DOHH2 (cell line): ENCODE data around the gene FOXN4.

Experiments used
- H3F3A ChIP-seq: fragments of 200-600 bp; sonication (generic), shearing (Covaris generic); 2 replicates; pipeline ENCODE4 v1.6.0; 2016; ENCODE audit warnings: antibody characterized with exemption, mild to moderate bottlenecking; ENCODE audit not compliant: control insufficient read depth, insufficient read depth
- H3K27ac ChIP-seq: fragments of 200-600 bp; sonication (generic); 2 replicates; pipeline ENCODE4 v1.5.1; 2014; ENCODE audit warnings: low read depth, mild to moderate bottlenecking, low read length, moderate library complexity
- H3K27me3 ChIP-seq: fragments of 200-600 bp; sonication (generic); 2 replicates; pipeline ENCODE4 v1.6.1; 2014; ENCODE audit warnings: mild to moderate bottlenecking, low read length, mixed read lengths; ENCODE audit not compliant: control insufficient read depth
- H3K36me3 ChIP-seq: fragments of 200-600 bp; sonication (generic); 2 replicates; pipeline ENCODE4 v1.6.1; 2014; ENCODE audit warnings: mild to moderate bottlenecking, low read length, moderate library complexity, mixed read lengths; ENCODE audit not compliant: control insufficient read depth
- H3K4me1 ChIP-seq: fragments of 200-600 bp; sonication (generic); 2 replicates; pipeline ENCODE4 v1.6.1; 2014; ENCODE audit warnings: mild to moderate bottlenecking, low read length, mixed read lengths; ENCODE audit not compliant: control insufficient read depth
- H3K4me2 ChIP-seq: fragments of 200-600 bp; sonication (generic); 2 replicates; pipeline ENCODE4 v1.6.0; 2014; ENCODE audit warnings: mild to moderate bottlenecking, low read length, moderate library complexity
- H3K4me3 ChIP-seq: fragments of 200-600 bp; sonication (generic); 2 replicates; pipeline ENCODE4 v1.5.1; 2014; ENCODE audit warnings: mild to moderate bottlenecking, low read length, mixed read lengths
- H3K79me2 ChIP-seq: fragments of 200-600 bp; sonication (generic); 2 replicates; pipeline ENCODE4 v1.6.1; 2014; ENCODE audit warnings: mild to moderate bottlenecking, low read length, mixed read lengths; ENCODE audit not compliant: control insufficient read depth
- H3K9me2 ChIP-seq: fragments of 200-600 bp; sonication (generic); replicated peaks from 2 replicates; pipeline ENCODE4 v1.6.1; 2014; ENCODE audit warnings: mild to moderate bottlenecking, low read length, mixed read lengths; ENCODE audit not compliant: control insufficient read depth
- H3K9me3 ChIP-seq: fragments of 200-600 bp; sonication (generic); 2 replicates; pipeline ENCODE4 v1.6.1; 2014; ENCODE audit warnings: antibody characterized with exemption, low read length, mixed read lengths; ENCODE audit not compliant: control insufficient read depth, insufficient read depth
- H4K20me1 ChIP-seq: fragments of 200-600 bp; sonication (generic); 2 replicates; pipeline ENCODE4 v1.6.0; 2014; ENCODE audit warnings: low read depth, mild to moderate bottlenecking, antibody characterized with exemption, low read length, moderate library complexity; ENCODE audit not compliant: control insufficient read depth, insufficient read depth
- CTCF ChIP-seq: fragments of 200-600 bp; sonication (generic); IDR thresholded peaks from one replicate; pipeline ENCODE4 v1.5.1; 2014; ENCODE audit warnings: antibody characterized with exemption, mild to moderate bottlenecking, low read depth, low read length; ENCODE audit not compliant: poor library complexity, severe bottlenecking
- EZH2phosphoT487 ChIP-seq: fragments of 200-600 bp; sonication (generic); IDR thresholded peaks from 2 replicates; pipeline ENCODE4 v1.6.1; 2017; ENCODE audit warnings: borderline replicate concordance, mild to moderate bottlenecking, antibody characterized with exemption, low read length, moderate library complexity, mixed read lengths

The FOXN4 gene

DNA sequence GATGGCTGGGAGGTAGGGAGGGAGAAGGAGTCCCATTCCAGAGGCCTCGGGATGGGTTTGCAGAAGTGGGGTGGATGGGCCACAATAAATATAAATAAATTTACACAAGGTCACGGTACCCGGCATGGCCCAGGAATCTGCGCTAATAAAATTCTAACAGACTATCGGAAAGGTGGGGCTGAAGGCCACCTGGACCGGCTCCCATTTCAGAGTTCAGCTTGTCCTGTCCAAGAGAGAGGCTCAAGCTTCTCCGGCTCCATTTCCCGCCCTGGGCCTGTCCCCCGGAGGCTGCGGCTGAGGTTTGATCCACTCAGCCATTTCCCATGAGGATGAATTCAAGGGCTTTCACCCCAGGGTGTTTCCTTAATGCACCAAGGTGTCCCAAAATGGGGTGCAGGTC, 30.2 kb downstream of the FOXN4 start:
- Histone ChIP-seq H3K27ac (no peak overlapping the region), H3F3A (no peaks in the 10 kb centered on the region), H4K20me1 (no peaks in the 10 kb centered on the region), H3K36me3 (no peaks in the 10 kb centered on the region), H3K4me1 (no peaks in the 10 kb centered on the region), H3K4me3 (no peak overlapping the region), H3K4me2 (no peak overlapping the region), H3K9me2 (no peaks in the 10 kb centered on the region), H3K9me3 (no peaks in the 10 kb centered on the region), H3K79me2 (no peaks in the 10 kb centered on the region), H3K27me3 (no peaks in the 10 kb centered on the region)
- TF ChIP-seq CTCF (no peak), EZH2phosphoT487 (no peak)

DNA sequence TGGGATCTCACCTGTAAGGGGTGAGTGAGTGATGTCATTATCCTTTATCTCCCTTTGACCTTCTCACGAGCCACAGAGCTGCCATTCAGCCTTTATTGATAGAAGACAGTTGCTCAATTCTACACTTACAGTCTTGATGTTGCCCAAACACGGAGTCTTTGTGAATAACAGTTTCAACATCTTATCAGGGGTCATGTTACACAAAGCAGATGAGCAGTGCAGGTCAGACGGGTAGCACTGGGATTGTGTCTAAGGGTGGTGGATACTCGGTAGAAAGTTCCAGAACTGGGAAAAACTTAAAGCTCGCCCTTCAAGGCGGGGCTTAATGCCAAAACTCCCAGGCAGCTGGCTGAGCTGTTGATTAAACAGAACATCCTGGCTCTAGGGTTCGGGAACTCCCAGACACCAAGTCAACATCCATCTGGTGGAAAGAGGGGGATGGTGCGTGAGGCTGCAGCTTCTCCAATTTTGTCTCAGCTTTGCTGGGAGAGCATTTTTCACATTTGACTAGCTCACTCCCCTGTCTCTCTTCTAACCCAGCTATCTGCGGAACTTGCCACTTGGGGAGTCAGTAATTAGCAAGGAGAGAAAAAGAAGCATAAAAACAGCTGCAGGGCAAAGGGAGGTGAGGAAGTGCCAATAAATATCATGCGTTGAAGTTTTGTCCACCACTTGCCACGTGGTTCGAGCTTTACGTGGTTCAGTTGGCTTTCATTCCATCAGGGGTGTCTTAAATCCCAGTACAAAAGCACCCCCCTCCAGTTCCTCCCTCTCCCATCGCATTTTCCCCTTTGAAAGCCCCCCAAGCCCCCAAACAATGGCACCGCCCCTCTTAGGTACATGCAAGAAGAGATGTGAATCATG, 31.0 kb downstream of the FOXN4 start:
- H3K4me3 ChIP-seq: no peak overlapping the region

DNA sequence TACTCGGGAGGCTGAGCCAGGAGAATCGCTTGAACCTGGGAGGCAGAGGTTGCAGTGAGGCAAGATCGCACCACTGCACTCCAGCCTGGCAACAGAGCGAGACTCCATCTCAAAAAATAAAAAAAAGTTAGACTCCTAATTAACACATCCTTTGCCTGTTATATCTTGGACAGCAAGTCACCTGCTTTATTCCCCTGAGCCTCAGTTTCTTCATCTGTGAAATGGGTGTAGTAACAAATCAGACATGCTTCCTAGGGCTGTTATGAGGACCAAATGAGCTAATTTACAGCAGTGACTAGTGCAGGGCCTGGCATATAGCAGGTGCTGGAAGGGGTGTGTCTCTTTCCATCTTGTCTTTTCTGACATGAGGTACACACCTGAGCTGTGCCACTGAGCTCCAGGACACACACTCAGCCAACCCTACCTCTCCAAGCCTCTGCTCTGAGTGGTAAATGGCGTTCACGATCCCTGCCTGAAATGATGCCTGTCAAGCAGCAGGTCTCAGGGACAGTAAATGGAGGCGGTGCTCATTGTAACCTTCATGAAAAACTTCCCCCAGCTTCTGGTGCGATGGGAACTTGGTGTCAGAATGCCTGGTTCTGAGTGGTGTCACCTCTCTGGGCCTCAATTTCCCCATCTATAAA, 31.7 kb downstream of the FOXN4 start:
- no peaks in the 10 kb centered on the region for H3K9me3 ChIP-seq
- H3K9me2 ChIP-seq: no peaks in the 10 kb centered on the region
- H3K4me3 ChIP-seq: no peak overlapping the region
- no peaks in the 10 kb centered on the region for H3F3A ChIP-seq
- no peaks in the 10 kb centered on the region for H4K20me1 ChIP-seq
- H3K36me3 ChIP-seq: no peaks in the 10 kb centered on the region
- TF ChIP-seq EZH2phosphoT487: no peak
- TF ChIP-seq CTCF: no peak
- no peaks in the 10 kb centered on the region for H3K79me2 ChIP-seq
- H3K4me2 ChIP-seq: no peak overlapping the region
- H3K27ac ChIP-seq: no peak overlapping the region
- no peaks in the 10 kb centered on the region for H3K27me3 ChIP-seq
- no peaks in the 10 kb centered on the region for H3K4me1 ChIP-seq

More for the DNA sequence above, 31.0 kb downstream of the FOXN4 start:
- no peaks in the 10 kb centered on the region for H3K79me2 ChIP-seq
- no peaks in the 10 kb centered on the region for H3K27me3 ChIP-seq
- no peaks in the 10 kb centered on the region for H3K9me2 ChIP-seq
- no peak overlapping the region for H3K27ac ChIP-seq
- no peak overlapping the region for H3K4me2 ChIP-seq
- H3F3A ChIP-seq: no peaks in the 10 kb centered on the region
- H3K9me3 ChIP-seq: no peaks in the 10 kb centered on the region
- no peaks in the 10 kb centered on the region for H4K20me1 ChIP-seq
- no peaks in the 10 kb centered on the region for H3K36me3 ChIP-seq
- TF ChIP-seq CTCF (no peak), EZH2phosphoT487 (no peak)
- no peaks in the 10 kb centered on the region for H3K4me1 ChIP-seq
